GM18526 (cell line): ENCODE data around the gene PJA1.

Source experiments
- POLR2A ChIP-seq: IDR thresholded peaks from 3 replicates; pipeline ENCODE4 v1.6.1; 2011; ENCODE audit not compliant: insufficient read length; ENCODE audit errors: extremely low read depth

The PJA1 gene

GRCh38 chrX:69138512-69138911 lies 26.7 kb downstream of the PJA1 start:
- no peak for TF ChIP-seq POLR2A

- no peak for TF ChIP-seq POLR2A
These were observed 27.2 kb downstream of the PJA1 start for GRCh38 chrX:69138118-69138390.

- no peak for TF ChIP-seq POLR2A
These were observed 27.7 kb downstream of the PJA1 start for GRCh38 chrX:69137371-69138117.

- TF ChIP-seq POLR2A: no peak
These were observed 28.5 kb downstream of the PJA1 start for GRCh38 chrX:69136546-69137331.

- no peak for TF ChIP-seq POLR2A
These were observed 31.2 kb downstream of the PJA1 start for GRCh38 chrX:69133921-69134542.

GRCh38 chrX:69131886-69132285 lies 33.4 kb downstream of the PJA1 start:
- TF ChIP-seq POLR2A: no peak

GRCh38 chrX:69130439-69130838 lies 34.8 kb downstream of the PJA1 start:
- TF ChIP-seq POLR2A: no peak

GRCh38 chrX:69128588-69128987 lies 36.7 kb downstream of the PJA1 start:
- no peak for TF ChIP-seq POLR2A

- no peak for TF ChIP-seq POLR2A
These were observed 37.8 kb downstream of the PJA1 start for GRCh38 chrX:69127466-69127865.

GRCh38 chrX:69126642-69127041 lies 38.6 kb downstream of the PJA1 start:
- TF ChIP-seq POLR2A: no peak

- TF ChIP-seq POLR2A: no peak
These were observed 40.2 kb downstream of the PJA1 start for GRCh38 chrX:69125094-69125493.

- TF ChIP-seq POLR2A: no peak
These were observed 41.1 kb downstream of the PJA1 start for GRCh38 chrX:69124108-69124507.

- no peak for TF ChIP-seq POLR2A
These were observed 41.8 kb downstream of the PJA1 start for GRCh38 chrX:69123481-69123880.

- TF ChIP-seq POLR2A: no peak
These were observed 43.8 kb downstream of the PJA1 start for GRCh38 chrX:69121321-69122000.

GRCh38 chrX:69120476-69120875 lies 44.8 kb downstream of the PJA1 start:
- no peak for TF ChIP-seq POLR2A

GRCh38 chrX:69119122-69119521 lies 46.1 kb downstream of the PJA1 start:
- no peak for TF ChIP-seq POLR2A
